ENCODE measurements around the gene KCNB1.

DNA sequence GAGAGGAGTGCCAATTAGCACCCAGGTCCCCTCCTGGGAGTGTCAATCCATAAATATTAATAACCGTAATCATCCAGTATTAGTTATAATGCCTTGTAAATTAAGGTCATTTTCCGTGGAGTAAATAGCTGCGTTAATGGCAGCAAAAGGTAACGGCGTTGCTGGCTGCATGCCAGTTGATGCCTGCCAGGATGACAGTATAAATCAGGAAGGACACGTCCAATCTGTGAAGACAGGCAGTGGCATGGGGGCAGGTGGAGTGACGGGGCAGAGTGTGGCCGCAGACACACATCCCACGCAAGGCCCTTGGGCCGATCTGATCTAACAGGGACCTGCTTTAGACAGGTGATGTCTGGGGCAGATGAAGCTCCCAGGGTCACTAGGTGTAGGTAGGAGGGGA lies 49.1 kb downstream of the KCNB1 start:
- no peak for TF ChIP-seq POLR2A (IDR thresholded peaks at IDR 0.05; ENCODE audit: low read depth, low read length)
- no peak for TF ChIP-seq POLR2AphosphoS5 (IDR thresholded peaks at IDR 0.05; ENCODE audit: low read depth, low read length)
- no peak for TF ChIP-seq TAF1 (IDR thresholded peaks at IDR 0.05; ENCODE audit: borderline replicate concordance, low read depth, low read length)
